Measurements from ENCODE around the gene IL24.
"Not testable (repeated sequence)": the region's sequence is repeated elsewhere in the genome, so short reads cannot be mapped to it uniquely, and the experiment has no call there.

Gene IL24

DNA sequence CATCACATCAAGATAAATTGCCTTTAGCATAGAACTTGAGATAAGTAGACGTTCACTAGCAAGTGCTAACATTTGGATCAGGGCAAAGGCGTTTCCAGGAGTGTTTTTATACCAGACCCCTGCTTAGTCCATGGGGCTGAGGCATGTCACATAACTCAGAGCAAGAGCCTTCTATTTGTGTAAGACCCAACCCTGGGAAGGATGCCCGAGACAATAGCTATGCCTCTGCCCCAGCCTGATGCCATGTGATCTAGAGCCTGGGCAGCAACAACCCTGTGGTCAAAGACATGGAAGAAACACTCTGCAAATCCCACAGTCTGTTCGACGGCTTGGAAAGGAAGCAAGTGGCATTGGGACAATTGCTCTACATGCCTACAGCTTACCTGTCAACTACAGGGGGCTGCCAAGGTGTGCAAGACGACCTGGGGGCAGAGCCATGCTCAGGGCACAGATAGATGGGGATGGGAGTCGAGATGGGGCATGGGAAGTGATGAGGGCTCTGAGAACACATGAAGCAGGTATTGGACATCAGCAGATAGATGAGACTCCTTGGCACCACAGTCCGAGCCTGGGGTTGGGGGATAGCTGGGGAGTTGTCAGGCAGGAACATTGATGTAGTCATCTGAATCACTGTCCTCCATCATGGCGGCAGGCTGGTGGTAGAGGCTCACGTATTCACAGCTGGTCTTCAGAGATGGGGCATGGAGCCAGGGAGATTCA is 7.3 kb downstream of the IL24 start:
- DNase-seq (ENCODE audit: low read depth in 2 of 2): no peak

DNA sequence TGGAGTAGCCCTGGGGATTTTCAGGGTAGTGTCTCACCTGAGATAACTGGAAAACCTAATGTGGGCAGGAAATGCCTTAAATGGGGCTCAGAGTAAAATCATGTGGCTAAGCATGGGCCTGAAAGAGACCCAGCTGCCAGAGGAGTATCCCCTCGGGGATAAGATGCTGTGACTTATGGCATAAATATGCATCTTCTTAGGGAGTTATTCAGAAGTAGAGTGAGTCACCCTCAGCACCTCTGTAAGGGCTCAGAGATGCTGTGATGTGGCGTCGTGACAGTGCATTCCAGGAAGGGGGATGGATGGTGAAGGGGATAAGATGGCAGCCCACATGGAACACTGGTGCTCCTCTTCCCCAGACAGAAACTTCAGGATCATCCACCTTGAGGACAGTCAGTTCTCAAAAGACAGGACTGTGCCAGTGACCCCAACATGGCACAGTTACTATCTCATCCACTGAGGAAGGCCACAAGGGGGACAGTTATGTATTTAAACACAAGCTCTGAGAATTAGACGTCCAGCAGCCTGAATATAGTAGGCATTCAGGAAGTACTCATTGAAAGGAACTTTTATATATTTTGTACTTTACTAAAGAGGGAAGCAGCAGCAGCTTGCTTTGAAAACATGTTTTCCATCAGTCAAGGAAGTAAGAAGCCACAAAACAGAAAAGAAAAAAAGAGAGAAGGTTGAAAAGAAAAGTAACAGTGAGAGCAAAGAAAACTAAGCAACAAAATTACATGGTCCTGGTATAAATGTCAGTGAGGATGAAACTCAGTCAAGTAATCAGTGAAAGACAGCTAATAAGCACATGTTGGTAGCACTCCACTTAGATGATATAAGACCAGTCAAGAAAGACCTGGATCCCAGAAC is 8.3 kb downstream of the IL24 start:
- DNase-seq (ENCODE audit: low read depth in 2 of 2): no peak

GRCh38 chr1:206907304-206907991 is 10.2 kb downstream of the IL24 start:
- no peak for DNase-seq (ENCODE audit: low read depth in 2 of 2)

- DNase-seq (ENCODE audit: low read depth in 2 of 2): no peak
Observed at GRCh38 chr1:206908038-206908437, 10.8 kb downstream of the IL24 start.

DNA sequence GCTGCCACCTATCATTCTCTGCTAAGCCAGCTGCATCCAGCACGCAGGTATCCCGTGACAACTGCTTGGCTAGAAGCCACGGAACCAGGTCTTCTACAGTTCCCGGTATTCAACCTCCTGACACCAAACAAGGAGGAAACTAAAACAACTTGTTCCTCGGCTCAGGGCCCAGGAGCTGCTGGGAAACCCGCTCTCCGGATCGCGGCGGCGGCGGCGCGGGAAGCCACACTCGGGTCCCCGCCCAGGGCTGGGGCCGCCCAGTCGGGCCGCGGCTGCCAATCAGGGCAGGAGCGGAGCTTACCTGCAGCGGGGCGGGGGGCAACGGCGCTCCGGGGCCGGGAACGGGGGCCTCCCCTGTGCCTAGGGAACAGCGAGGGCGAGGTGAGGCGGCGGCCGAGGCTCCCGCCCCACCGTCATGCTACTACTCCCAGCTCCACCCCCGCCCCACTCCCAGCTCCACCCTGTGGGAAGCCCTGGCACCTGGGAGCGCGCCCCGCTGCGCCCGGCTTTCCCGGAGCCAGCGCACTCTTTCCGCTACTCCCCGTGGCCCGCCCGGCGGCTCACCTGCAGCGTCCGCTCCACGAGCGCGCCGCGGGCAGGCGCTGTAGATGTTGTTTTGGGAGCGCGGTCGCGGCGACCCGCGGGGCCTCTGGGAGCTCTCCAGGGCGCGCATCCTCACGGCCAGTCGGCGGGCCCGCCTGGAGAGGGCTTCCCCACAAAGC is 12.1 kb downstream of the IL24 start:
- DNase-seq (ENCODE audit: low read depth in 2 of 2): no peak

- no peak for DNase-seq (ENCODE audit: low read depth in 2 of 2)
Observed at GRCh38 chr1:206909883-206910318, 12.7 kb downstream of the IL24 start.

DNA sequence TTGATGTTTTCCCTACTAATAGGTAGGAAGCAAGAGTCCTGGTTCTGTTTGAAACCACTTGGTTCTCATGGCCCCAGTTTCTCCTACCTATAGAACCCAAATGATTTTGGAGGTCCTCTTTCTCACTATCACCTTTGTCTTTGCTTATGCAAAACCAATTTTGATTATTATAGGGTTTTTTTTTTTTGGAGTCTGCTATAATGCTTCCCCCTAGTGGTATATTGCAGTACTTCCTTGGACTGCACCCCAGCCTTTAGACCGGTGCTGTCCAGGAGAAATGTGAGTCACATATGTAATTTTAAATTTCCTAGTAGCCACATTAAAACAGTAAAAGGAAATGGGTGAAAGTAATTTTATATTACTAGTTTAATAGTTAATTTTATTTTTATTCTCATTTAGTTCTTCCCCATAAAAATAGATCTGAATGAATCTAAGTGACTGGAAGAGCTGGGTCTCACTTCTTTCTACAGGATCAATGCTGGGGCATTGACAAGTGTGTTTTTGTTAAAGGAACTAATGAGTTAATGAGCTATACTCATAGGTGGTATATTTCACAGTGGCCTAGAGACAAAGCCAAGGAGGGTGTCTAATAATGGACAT is 13.9 kb downstream of the IL24 start:
- no peak for DNase-seq (ENCODE audit: low read depth in 2 of 2)

GRCh38 chr1:206912445-206913095 is 15.3 kb downstream of the IL24 start:
- DNase-seq (ENCODE audit: low read depth in 2 of 2): peak in 1 of 2 donors; percentile 45

GRCh38 chr1:206913766-206914537 is 16.7 kb downstream of the IL24 start:
- DNase-seq (ENCODE audit: low read depth in 2 of 2): no peak

DNA sequence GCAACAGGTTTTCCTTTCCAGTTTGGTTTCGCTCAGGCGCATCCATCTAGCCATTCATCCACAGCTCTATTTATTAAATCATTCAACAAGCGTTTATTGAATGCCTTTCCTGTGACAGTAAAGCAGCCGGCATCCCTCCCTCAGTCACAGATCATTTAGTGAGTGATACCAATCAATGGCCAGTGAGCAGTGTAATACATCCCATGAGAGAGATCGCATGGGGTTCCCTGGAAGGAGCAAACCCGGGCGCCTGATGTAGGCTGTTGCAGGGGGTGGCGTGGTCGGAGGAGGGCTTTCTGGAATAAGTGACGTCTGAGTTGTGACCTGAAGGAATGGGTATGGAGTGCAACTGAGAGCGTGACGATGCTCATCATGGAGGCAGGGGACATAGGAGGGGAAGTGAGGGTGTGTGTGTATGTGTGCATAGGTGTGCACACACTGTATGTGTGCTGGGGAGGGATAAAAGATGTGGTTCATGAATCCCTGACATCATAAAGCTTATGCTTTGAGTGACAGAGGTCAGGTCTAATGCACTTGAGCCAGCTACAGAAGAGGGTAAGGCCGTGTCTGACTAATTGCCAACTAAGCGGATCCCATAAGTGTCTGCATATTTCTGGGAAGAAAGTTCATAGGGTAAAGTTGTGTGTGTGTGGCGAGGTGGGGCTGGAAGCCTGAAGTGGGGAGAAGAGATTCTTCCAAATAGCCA is 17.9 kb downstream of the IL24 start:
- no peak for DNase-seq (ENCODE audit: low read depth in 2 of 2)

DNA sequence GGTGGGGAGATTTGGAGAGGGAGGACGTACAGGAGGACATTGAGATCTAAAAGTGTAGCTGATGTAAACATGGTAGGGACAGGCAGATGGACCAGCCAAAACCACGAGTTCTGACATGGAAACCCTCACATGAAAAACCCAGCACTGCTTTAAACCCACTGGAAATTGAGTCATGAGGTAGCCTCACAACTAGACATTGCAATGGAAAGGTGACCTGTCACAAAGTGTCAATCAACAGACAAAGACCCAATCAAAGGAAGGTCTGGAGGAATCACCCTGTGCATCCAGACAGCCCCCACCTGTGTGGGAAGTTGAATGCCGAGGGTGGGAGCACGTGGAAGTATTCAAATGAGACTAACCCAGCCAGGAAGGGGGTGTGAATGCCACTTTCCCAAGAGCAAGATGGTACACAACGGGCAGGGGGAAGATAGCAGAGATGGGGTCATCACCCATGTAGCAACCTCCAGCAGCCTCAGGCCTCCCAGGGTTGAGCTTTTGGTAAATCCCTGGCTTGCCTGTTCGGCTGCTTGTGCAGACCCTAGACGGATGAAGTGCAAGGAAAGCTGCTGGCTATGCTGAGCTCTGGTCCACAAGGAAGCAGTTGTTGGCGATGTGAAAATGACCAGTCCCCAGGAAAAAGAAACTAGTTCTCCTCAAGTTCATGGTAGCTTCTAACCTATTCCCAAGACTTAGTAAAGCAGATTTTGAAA is 18.9 kb downstream of the IL24 start:
- no peak for DNase-seq (ENCODE audit: low read depth in 2 of 2)

GRCh38 chr1:206918076-206918475 is 20.8 kb downstream of the IL24 start:
- DNase-seq (ENCODE audit: low read depth in 2 of 2): no peak

DNA sequence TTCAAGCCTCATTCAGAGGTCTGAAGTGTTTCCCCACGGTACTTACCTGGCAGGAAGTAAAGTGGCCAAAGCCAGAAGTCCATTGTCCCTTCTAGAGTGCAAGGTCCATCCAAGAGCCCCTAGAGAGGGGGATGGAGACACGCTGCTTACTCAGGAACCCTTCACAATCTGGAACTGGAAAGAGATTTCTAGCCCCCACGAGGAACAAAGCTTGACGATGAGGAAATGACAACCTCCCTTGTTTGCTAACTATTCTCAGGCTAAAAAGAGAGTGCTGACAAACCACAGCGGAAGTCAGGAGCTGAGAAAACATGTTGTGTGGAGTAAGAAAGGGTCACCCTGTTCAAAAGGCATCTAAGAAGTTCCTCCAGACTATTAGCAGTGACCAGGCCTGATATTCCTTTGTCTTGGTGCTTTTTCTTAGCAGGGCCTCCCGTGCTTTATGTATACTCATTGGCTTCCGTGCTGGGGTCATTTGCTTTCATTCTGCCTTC is 24.6 kb downstream of the IL24 start, which contains the start of gene FCMR:
Gene FCMR, minus strand, starts transcription at position 170 of the 494 bp plus-strand sequence. Its CDS starts 87 bp downstream, at position 83.
- no peak for DNase-seq (ENCODE audit: low read depth in 2 of 2)

- no peak for DNase-seq (ENCODE audit: low read depth in 2 of 2)
Observed at GRCh38 chr1:206922524-206922923, 25.3 kb downstream of the IL24 start.

- DNase-seq (ENCODE audit: low read depth in 2 of 2): peak; percentile 40 to 53
Observed at GRCh38 chr1:206923009-206923960, 26.0 kb downstream of the IL24 start.

DNA sequence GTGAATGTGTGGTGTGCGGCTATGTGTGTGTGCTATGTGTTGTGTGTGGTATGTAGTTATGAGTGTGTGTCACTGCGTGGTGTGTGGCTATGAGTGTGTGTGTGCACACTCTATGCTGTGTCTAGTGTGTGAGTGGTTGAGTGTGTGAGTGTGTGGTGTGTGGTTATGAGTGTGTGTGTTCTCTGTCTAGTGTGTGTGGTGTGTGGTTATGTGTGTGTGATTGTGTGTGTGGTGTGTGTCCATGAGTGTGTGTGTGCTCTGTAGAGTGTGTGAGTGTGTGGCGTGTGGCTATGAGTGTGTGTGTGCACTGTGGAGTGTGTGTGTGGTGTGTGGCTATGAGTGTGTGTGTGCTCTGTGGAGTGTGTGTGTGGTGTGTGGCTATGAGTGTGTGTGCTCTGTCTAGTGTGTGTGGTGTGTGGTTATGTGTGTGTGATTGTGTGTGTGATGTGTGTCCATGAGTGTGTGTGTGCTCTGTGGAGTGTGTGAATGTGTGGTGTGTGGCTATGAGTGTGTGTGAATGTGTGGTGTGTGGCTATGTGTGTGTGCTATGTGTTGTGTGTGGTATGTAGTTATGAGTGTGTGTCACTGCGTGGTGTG is 26.8 kb downstream of the IL24 start:
- DNase-seq (ENCODE audit: low read depth in 2 of 2): not testable (repeated sequence)

- no peak for DNase-seq (ENCODE audit: low read depth in 2 of 2)
Observed at GRCh38 chr1:206924592-206925105, 27.4 kb downstream of the IL24 start.

All from activated CD4-positive, alpha-beta T cell treated with anti-CD3 and anti-CD28 coated beads for 24 hours (primary cell).